MCF 10A (cell line): Measurements from ENCODE around the gene UBL3. TPM values are rescaled to one million over a fixed set of nuclear protein-coding genes. Genes with fewer than 3 reads are reported as not detected.

ENCODE experiments used
- BruUV-seq: library from RNA; stranded (reverse); fragments of 400-500 nt; replicated peaks from 2 replicates; lab custom pipeline; 2021; lab: Mats Ljungman, UMichigan
- CTCF ChIA-PET: fragments of 300-600 bp; sonication (Branson Sonifier 250); formaldehyde crosslinking; extraction: SDS; loops from one replicate; lab custom pipeline; 2021; ENCODE audit warnings: antibody characterized with exemption, inconsistent platforms; lab: Yijun Ruan, JAX
- POLR2A ChIA-PET: fragments of 300-600, 350-650 bp; sonication (Branson Sonifier 250); formaldehyde crosslinking; extraction: SDS; loops from one replicate; lab custom pipeline; 2020; ENCODE audit warnings: antibody characterized with exemption, inconsistent platforms; lab: Yijun Ruan, JAX
- DNase-seq: peaks from one replicate; pipeline ENCODE4 v3.0.0-alpha.2; 2018; ENCODE audit not compliant: unreplicated experiment
- H3K27ac Mint-ChIP-seq: one replicate; pipeline ENCODE4 v1.8.0; 2022; ENCODE audit warnings: mild to moderate bottlenecking, low read depth, mixed read lengths; ENCODE audit not compliant: unreplicated experiment
- H3K27me3 Mint-ChIP-seq: one replicate; pipeline ENCODE4 v1.8.0; 2022; ENCODE audit warnings: mixed read lengths; ENCODE audit not compliant: insufficient read depth, unreplicated experiment
- H3K36me3 Mint-ChIP-seq: one replicate; pipeline ENCODE4 v1.8.0; 2022; ENCODE audit warnings: mild to moderate bottlenecking, moderate library complexity, mixed read lengths; ENCODE audit not compliant: insufficient read depth, unreplicated experiment
- H3K4me1 Mint-ChIP-seq: one replicate; pipeline ENCODE4 v1.8.0; 2022; ENCODE audit warnings: mixed read lengths; ENCODE audit not compliant: insufficient read depth, unreplicated experiment
- H3K4me3 Mint-ChIP-seq: one replicate; pipeline ENCODE4 v1.8.0; 2022; ENCODE audit warnings: mild to moderate bottlenecking, moderate library complexity, mixed read lengths; ENCODE audit not compliant: unreplicated experiment
- H3K9me3 Mint-ChIP-seq: one replicate; pipeline ENCODE4 v1.8.0; 2022; ENCODE audit warnings: mixed read lengths; ENCODE audit not compliant: unreplicated experiment
- CTCF ChIP-seq: fragments of 200-600 bp; IDR thresholded peaks from one replicate; pipeline ENCODE4 v1.8.0; 2022; ENCODE audit warnings: antibody characterized with exemption, mild to moderate bottlenecking; ENCODE audit not compliant: unreplicated experiment
- intact Hi-C: fragments of 100-400 bp; cut with micrococcal nuclease; formaldehyde crosslinking; loops from 2 replicates; pipeline ENCODE4 v1.14.1; 2022
- total RNA-seq: library from RNA; stranded (reverse); gene quantifications from 2 replicates; pipeline ENCODE4 v1.2.3, GENCODE V29; 2022

Gene UBL3
- total RNA-seq, 1 experiment from 2014 or later = 18.2 TPM

- H3K27me3 Mint-ChIP-seq = no peaks in the 10 kb centered on the region
- no peak overlapping the region for H3K27ac Mint-ChIP-seq
- no peak overlapping the region for H3K4me3 Mint-ChIP-seq
- no peaks in the 10 kb centered on the region for H3K9me3 Mint-ChIP-seq
- ChIA-PET CTCF (no interaction called here), POLR2A (interaction anchor here (0.7 to 1.4 kb wide), 2 partner anchors 46 to 219 kb away, joined by 4 to 5 read pairs; no protein-coding TSS in a partner anchor)
- H3K4me1 Mint-ChIP-seq = peaks cover 11% of the 10 kb centered on the region
- no peak for TF ChIP-seq CTCF
- intact Hi-C loops = no loop called here
- BruUV-seq = no TSS peak
- DNase-seq = no peak
- no peaks in the 10 kb centered on the region for H3K36me3 Mint-ChIP-seq
These were observed 6.0 kb upstream of the UBL3 start for GRCh38 chr13:29856426-29856825.

DNA sequence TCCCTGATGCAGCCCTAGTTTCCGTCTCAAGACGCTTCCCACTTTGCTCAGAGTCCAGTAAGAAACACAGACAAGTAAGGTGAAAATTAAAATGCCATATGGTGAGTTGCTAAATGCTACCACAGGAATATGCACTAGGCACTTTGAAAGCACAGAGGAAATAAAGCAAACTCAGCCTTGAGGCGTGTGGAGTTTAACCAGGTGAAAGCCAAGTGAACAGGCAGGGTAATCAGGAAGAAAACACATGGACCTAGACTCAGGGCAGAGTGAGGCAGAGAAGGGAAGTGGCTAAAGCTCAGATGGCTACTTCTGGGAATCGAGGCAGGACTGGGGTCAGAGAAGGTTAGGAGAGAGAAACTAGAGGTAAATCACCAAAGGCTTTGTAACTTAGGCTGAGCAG lies 5.4 kb upstream of the UBL3 start:
- CTCF ChIA-PET = interaction anchor here (0.8 kb wide), 1 partner anchor 253 kb away, joined by 3 read pairs; no protein-coding TSS in a partner anchor
- POLR2A ChIA-PET = interaction anchor here (1.4 kb wide), 1 partner anchor 46 kb away, joined by 5 read pairs; no protein-coding TSS in a partner anchor
- DNase-seq = no peak
- peaks cover 10% of the 10 kb centered on the region for H3K4me1 Mint-ChIP-seq
- BruUV-seq = no TSS peak
- no peaks in the 10 kb centered on the region for H3K27me3 Mint-ChIP-seq
- H3K27ac Mint-ChIP-seq = no peak overlapping the region
- H3K4me3 Mint-ChIP-seq = no peak overlapping the region
- H3K9me3 Mint-ChIP-seq = no peaks in the 10 kb centered on the region
- intact Hi-C loops = no loop called here
- no peaks in the 10 kb centered on the region for H3K36me3 Mint-ChIP-seq
- TF ChIP-seq CTCF = no peak

DNA sequence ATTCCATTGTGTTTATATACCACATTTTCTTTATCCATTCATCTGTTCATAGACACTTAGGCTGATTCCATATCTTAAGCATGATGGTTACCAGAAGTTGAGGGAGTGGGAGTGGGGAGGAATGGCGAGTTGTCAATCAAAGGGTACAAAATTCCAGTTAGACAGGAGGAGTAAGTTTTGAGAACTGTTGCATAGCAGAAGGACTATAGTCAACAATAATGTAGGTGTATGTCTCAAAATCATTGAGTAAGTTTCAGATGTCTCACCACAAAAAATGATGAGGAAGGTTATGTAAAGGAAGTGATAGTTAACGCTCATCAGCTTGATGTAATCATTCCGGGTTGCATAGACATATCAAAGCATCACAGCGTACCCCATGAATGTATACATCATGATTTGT lies 4.6 kb upstream of the UBL3 start:
- BruUV-seq = no TSS peak
- intact Hi-C loops = no loop called here
- Mint-ChIP-seq H3K27ac (no peak overlapping the region), H3K9me3 (no peaks in the 10 kb centered on the region), H3K36me3 (peaks cover 6% of the 10 kb centered on the region), H3K27me3 (no peaks in the 10 kb centered on the region), H3K4me1 (peaks cover 12% of the 10 kb centered on the region), H3K4me3 (no peak overlapping the region)
- no peak for TF ChIP-seq CTCF
- no peak for DNase-seq
- ChIA-PET CTCF (interaction anchor here (0.8 kb wide), 1 partner anchor 254 kb away, joined by 3 read pairs; no protein-coding TSS in a partner anchor), POLR2A (no interaction called here)

DNA sequence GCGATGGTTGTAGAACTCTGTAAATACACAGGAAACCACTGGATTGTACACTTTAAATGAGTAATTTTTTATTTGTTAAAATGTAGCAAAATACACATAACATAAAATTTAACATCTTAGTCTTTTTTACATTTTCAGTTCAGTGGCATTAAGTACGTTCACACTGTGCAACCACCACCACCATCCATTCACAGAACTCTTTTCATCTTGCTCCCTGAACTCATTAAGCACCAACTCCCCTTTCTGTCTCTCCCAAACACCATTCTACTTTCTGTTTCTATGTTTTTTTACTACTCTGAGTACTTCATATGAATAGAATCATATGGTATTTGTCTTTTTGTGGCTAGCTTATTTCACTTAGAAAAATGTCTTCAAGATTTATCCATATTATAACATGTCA lies 2.7 kb upstream of the UBL3 start:
- ChIA-PET CTCF (interaction anchor here (0.6 to 2.3 kb wide), 4 partner anchors 56 to 260 kb away, joined by 3 to 7 read pairs (median 5); no protein-coding TSS in a partner anchor), POLR2A (interaction anchor here (0.6 to 1.4 kb wide), 4 partner anchors 16 to 149 kb away, joined by 3 read pairs; no protein-coding TSS in a partner anchor)
- H3K9me3 Mint-ChIP-seq = no peaks in the 10 kb centered on the region
- H3K4me3 Mint-ChIP-seq = no peak overlapping the region
- H3K4me1 Mint-ChIP-seq = peaks cover 12% of the 10 kb centered on the region
- H3K36me3 Mint-ChIP-seq = peaks cover 6% of the 10 kb centered on the region
- H3K27ac Mint-ChIP-seq = no peak overlapping the region
- intact Hi-C loops = no loop called here
- TF ChIP-seq CTCF = no peak
- no peak for DNase-seq
- BruUV-seq = no TSS peak
- no peaks in the 10 kb centered on the region for H3K27me3 Mint-ChIP-seq
